Mesodermal cell (in vitro differentiated cells): ENCODE results near the gene TCF7L1.
"Not testable (repeated sequence)": the region's sequence is repeated elsewhere in the genome, so short reads cannot be mapped to it uniquely, and the experiment has no call there.

Experiments
- H3K27ac ChIP-seq: 2 replicates; pipeline ENCODE4 v1.7.0; 2013; ENCODE audit warnings: mild to moderate bottlenecking, low read depth, low read length, moderate library complexity; ENCODE audit not compliant: severe bottlenecking
- H3K36me3 ChIP-seq: 2 replicates; pipeline ENCODE4 v1.7.1; 2013; ENCODE audit warnings: mild to moderate bottlenecking, low read length, moderate library complexity; ENCODE audit not compliant: control insufficient read depth, insufficient read depth
- H3K4me1 ChIP-seq: one replicate; pipeline ENCODE4 v1.7.1; 2013; ENCODE audit warnings: mild to moderate bottlenecking, low read length; ENCODE audit not compliant: insufficient read depth, control insufficient read depth, poor library complexity, severe bottlenecking
- H3K4me3 ChIP-seq: 2 replicates; pipeline ENCODE4 v1.7.0; 2013; ENCODE audit warnings: low read length, control low read depth, mild to moderate bottlenecking; ENCODE audit not compliant: insufficient read depth, poor library complexity, severe bottlenecking; ENCODE audit errors: extremely low read depth
- H3K9me3 ChIP-seq: 2 replicates; pipeline ENCODE4 v1.7.1; 2013; ENCODE audit warnings: mild to moderate bottlenecking, low read length, moderate library complexity; ENCODE audit not compliant: control insufficient read depth
- WGBS, 2 experiments: methylation state at CpG; one replicate each; pipeline ENCODE4 v1.1.5; 2013; ENCODE audit warnings: missing lambda C conversion rate in 2 of 2; ENCODE audit not compliant: insufficient coverage in 2 of 2; 5-methylcytosine and 5-hydroxymethylcytosine counted together

TCF7L1 gene

DNA sequence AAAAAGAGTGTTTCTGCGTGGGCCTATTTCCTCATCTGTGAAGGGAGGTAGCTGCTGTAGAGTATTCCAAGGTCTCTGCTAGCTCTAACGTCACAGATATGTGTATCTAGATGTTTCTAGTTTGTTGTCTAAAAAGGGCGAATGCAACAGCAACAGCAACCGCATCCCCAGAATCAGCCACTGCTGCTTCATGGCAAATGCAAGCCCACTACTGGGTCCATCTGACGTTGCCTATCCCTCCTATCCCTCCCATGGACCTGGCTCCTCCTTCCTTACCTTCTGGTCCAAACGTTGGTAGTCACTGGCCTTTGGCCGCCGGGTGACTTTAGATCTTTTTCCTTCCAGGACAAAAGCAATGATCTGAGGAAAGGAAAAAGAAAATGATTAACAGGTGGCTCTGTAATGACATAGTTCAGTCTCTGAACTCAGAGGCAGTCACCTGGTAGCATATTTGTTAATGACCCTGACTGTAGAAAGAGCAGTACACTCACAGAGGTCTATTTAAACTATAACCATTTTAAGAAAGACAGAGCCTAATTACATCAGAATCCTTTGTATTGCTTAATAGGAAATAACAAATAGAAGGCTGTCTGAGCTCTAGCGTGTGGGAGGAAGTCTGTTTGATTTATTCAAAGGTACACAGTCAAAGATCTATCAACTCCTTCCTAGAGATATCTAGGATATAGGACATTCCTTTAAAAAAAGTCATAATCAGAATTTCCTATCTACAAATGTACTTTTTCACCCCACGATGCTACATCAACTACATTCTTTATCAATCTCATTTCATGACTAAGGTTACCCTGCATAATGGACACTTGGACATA lies 191.7 kb downstream of the TCF7L1 start:
- 63 to 88% methylated on average over 3 to 6 of the region's 10 CpGs for WGBS, 2 experiments
- Histone ChIP-seq H3K9me3 (no peaks in the 10 kb centered on the region), H3K4me1 (peaks cover 11% of the 10 kb centered on the region), H3K27ac (no peak overlapping the region), H3K4me3 (peak overlapping the region; percentile 83), H3K36me3 (peaks cover 62% of the 10 kb centered on the region)

DNA sequence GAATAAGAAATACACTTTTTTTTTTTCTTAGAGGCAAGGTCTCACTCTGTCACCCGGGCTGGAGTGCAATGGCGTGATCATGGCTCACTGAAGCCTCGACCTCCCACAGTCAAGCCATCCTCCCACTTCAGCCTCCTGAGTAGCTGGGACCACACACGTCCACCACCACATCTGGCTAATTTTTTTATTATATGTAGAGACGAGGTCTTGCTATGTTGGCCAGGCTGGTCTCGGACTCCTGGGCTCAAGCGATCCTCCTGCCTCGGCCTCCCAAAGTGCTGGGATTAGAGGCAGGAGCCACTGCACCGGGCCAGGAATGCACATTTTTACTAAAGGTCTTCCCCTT lies 192.2 kb downstream of the TCF7L1 start:
- 85 to 87% methylated on average over 7 to 8 of the region's 9 CpGs for WGBS, 2 experiments
- Histone ChIP-seq H3K9me3 (no peaks in the 10 kb centered on the region), H3K4me1 (peaks cover 11% of the 10 kb centered on the region), H3K4me3 (peak overlapping the region; percentile 83), H3K27ac (no peak overlapping the region), H3K36me3 (peaks cover 56% of the 10 kb centered on the region)

GRCh38 chr2:85326406-85327159 lies 193.4 kb downstream of the TCF7L1 start:
- peaks cover 44% of the 10 kb centered on the region for H3K36me3 ChIP-seq
- 25 to 32% methylated on average over 27 to 30 of the region's 32 CpGs for WGBS, 2 experiments
- peak overlapping the region; percentile 83 for H3K4me3 ChIP-seq
- H3K9me3 ChIP-seq: no peaks in the 10 kb centered on the region
- peaks cover 11% of the 10 kb centered on the region for H3K4me1 ChIP-seq
- H3K27ac ChIP-seq: no peak overlapping the region

DNA sequence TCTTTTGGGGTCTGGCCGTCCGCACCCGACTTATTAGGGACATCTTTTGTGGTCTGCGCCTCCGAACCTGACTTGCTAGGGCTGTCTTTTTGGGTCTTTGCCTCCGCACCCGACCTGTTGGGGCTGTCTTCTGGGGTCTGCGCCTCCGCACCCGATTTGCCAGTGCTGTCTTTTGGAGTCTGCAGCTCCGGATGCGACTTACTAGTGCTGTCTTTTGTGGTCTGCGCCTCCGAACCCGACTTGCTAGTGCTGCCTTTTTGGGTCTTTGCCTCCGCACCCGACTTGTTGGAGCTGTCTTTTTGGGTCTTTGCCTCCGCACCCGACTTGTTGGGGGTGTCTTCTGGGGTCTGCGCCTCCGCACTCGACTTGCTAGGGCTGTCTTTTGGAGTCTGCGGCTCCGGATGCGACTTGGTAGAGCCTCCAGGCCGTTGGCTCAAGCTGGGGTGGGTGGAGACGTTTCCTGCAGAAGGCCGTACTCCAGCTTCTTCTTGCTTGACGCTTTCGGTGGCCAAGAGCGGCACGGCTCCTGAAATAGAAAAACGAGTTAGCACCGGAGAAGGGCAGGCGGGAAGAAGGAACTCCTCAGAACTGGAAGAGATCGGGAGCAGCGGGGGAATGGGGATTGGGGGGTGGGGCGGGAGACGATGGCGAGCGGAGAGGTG lies 194.1 kb downstream of the TCF7L1 start:
- Histone ChIP-seq H3K4me3 (peak overlapping the region; percentile 83), H3K27ac (no peak overlapping the region), H3K9me3 (no peaks in the 10 kb centered on the region), H3K4me1 (peaks cover 11% of the 10 kb centered on the region), H3K36me3 (peaks cover 37% of the 10 kb centered on the region)
- 6 to 8% methylated on average over 33 to 36 of the region's 41 CpGs for WGBS, 2 experiments

- H3K4me3 ChIP-seq: peak within 1 kb of the TSS; percentile 83
- peaks cover 30% of the 10 kb centered on the region for H3K36me3 ChIP-seq
- H3K9me3 ChIP-seq: no peaks in the 10 kb centered on the region
- peak within 1 kb of the TSS; percentile 92 for H3K27ac ChIP-seq
- 1% methylated on average over 54 to 56 of the region's 57 CpGs for WGBS, 2 experiments
- H3K4me1 ChIP-seq: peaks cover 11% of the 10 kb centered on the region
Measured at GRCh38 chr2:85327822-85328617, 194.8 kb downstream of the TCF7L1 start, which contains the start of gene TGOLN2. TSS of gene TGOLN2 (minus strand) at chr2:85327989. CDS start at chr2:85327962, 27 bp downstream.

DNA sequence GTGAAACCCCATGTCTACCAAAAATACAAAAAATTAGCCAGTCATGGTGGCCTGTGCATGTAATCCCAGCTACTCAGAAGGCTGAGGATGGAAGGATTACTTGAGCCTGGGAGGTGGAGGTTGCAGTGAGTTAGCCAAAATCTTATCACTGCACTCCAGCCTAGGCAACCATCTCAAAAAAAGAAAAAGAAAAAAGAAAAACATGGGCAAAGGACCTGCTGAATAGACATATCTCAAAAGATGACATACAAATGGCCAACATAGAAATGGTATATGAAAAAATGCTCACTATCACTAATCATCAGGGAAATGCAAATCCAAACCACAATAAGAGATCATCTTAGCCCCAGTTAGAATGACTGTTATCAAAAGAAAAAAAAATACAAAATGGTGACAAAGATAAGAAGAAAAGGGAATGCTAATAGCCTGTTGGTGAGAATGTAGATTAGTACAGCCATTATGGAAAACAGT lies 196.0 kb downstream of the TCF7L1 start:
- H3K4me1 ChIP-seq: peaks cover 11% of the 10 kb centered on the region
- H3K36me3 ChIP-seq: peaks cover 18% of the 10 kb centered on the region
- H3K4me3 ChIP-seq: no peak overlapping the region
- no peak overlapping the region for H3K27ac ChIP-seq
- H3K9me3 ChIP-seq: no peaks in the 10 kb centered on the region

- Histone ChIP-seq H3K4me1 (peaks cover 11% of the 10 kb centered on the region), H3K36me3 (peaks cover 13% of the 10 kb centered on the region)
- not testable (repeated sequence) for H3K27ac ChIP-seq, H3K9me3 ChIP-seq, H3K4me3 ChIP-seq
- no CpG with 5 or more reads among the region's 3 CpGs for WGBS, 2 experiments
Measured at GRCh38 chr2:85329701-85330100, 196.5 kb downstream of the TCF7L1 start.

DNA sequence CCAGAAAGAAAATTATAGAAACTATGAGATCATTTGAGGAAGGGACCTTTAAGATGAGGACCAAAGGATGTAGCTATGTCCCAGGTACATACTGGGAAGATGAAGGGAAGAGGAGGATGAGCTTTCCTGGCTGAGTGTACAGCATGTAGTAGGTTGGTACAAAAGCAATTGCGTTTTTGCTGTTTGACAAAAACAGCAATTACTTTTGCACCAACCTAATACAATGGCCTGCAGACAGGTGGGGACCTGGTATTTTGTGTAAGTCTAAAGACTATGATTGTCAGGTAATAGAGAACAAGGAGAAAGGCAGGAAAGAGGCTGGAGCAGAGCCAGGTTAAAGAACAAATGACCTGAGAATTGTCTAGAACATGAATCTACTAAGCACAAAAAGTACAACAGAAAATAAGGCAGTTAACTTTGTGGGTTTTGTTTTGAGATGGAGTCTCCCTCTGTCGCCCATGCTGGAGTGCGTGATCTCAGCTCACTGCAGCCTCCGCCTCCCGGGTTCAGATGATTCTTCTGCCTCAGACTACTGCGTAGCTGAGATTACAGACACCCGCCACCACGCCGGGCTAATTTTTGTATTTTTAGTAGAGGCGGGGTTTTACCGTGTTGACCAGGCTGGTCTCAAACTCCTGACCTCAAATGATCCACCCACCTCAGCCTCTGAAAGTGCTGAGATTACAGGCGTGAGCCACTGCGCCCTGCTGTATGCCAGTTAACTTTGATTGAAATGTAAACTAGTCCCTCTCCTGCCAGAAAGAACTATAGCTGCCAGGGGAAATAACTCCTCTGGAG lies 197.8 kb downstream of the TCF7L1 start:
- Histone ChIP-seq H3K9me3 (no peaks in the 10 kb centered on the region), H3K4me3 (no peak overlapping the region), H3K36me3 (peaks cover under 1% of the 10 kb centered on the region), H3K27ac (no peak overlapping the region), H3K4me1 (no peaks in the 10 kb centered on the region)
- WGBS, 2 experiments: 78 to 91% methylated on average over 4 to 6 of the region's 13 CpGs

DNA sequence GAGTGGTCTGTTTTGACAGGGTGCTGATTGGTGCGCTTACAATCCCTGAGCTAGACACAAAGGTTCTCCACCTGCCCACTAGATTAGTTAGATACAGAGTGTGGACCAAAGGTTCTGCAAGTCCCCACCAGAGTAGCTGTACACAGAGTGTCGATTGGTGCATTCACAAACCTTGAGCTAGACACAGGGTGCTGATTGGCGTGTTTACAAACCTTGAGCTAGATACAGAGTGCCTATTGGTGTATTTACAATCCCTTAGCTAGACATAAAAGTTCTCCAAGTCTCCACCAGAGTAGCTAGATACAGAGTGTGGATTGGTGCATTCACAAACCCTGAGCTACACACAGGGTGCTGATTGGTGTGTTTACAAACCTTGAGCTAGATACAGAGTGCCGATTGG lies 200.7 kb downstream of the TCF7L1 start:
- H3K27ac ChIP-seq, H3K4me3 ChIP-seq, H3K4me1 ChIP-seq, H3K9me3 ChIP-seq, H3K36me3 ChIP-seq: not testable (repeated sequence)
- 100% methylated on average over 1 of the region's 4 CpGs; no CpG with 5 or more reads in 1 of the 2 experiments for WGBS, 2 experiments
